K562 (cell line): Measurements from ENCODE around the gene VARS1. TPM values are rescaled to one million over a fixed set of nuclear protein-coding genes. Genes with fewer than 3 reads are reported as not detected.
A peak's percentile ranks its signal among the peaks of the same experiment; 100 is the strongest.

ENCODE experiments used
- BRF2 ChIP-seq: IDR thresholded peaks from 3 replicates; pipeline ENCODE4 v1.6.1; 2011; ENCODE audit warnings: borderline replicate concordance, mild to moderate bottlenecking; ENCODE audit not compliant: insufficient read length, insufficient read depth
- CBX5 ChIP-seq: IDR thresholded peaks from 2 replicates; pipeline ENCODE4 v1.6.1; 2014; ENCODE audit warnings: low read depth, borderline replicate concordance
- HMGXB4 ChIP-seq: sonication (generic); formaldehyde crosslinking; IDR thresholded peaks from 2 replicates; pipeline ENCODE4 v1.8.1; 2023; ENCODE audit warnings: mild to moderate bottlenecking, missing genetic modification reagents
- KAT2B ChIP-seq: IDR thresholded peaks from one replicate; pipeline ENCODE4 v1.6.1; 2012; ENCODE audit warnings: low read depth, mild to moderate bottlenecking, control low read depth, inconsistent platforms, low read length, moderate library complexity
- NR2F6 ChIP-seq: fragments of 450-650 bp; formaldehyde crosslinking; IDR thresholded peaks from 2 replicates; pipeline ENCODE4 v1.4.0; 2020; ENCODE audit warnings: mild to moderate bottlenecking
- POLR2G ChIP-seq: fragments of 200-400 bp; formaldehyde crosslinking; IDR thresholded peaks from 2 replicates; pipeline ENCODE4 v1.6.1; 2017; ENCODE audit warnings: low read depth, mild to moderate bottlenecking, antibody characterized with exemption, low read length, moderate library complexity
- PPARD ChIP-seq: fragments of 250-450 bp; sonication (Bioruptor Pico); IDR thresholded peaks from 2 replicates; pipeline ENCODE4 v1.8.0; 2022; ENCODE audit warnings: inconsistent platforms, mild to moderate bottlenecking, moderate library complexity
- PTBP1 ChIP-seq: fragments of 200-400 bp; formaldehyde crosslinking; IDR thresholded peaks from 2 replicates; pipeline ENCODE4 v1.6.1; 2017; ENCODE audit warnings: low read depth, low read length
- SETDB1 ChIP-seq: IDR thresholded peaks from one replicate; pipeline ENCODE4 v1.6.1; 2012; ENCODE audit warnings: low read length, control low read depth, inconsistent platforms
- SIN3B ChIP-seq: fragments of 450-650 bp; IDR thresholded peaks from 2 replicates; pipeline ENCODE4 v1.6.1; 2017; ENCODE audit warnings: low read depth, mild to moderate bottlenecking, moderate library complexity
- THRB ChIP-seq: fragments of 450-650 bp; formaldehyde crosslinking; conservative IDR thresholded peaks from 2 replicates; pipeline ENCODE4 v1.4.0; 2022; ENCODE audit warnings: mild to moderate bottlenecking, missing genetic modification characterization
- ZBTB26 ChIP-seq: fragments of 450-650 bp; formaldehyde crosslinking; IDR thresholded peaks from 2 replicates; pipeline ENCODE4 v1.4.0; 2022; ENCODE audit warnings: missing genetic modification characterization
- ZFX ChIP-seq: sonication (generic); formaldehyde crosslinking; IDR thresholded peaks from 2 replicates; pipeline ENCODE4 v1.8.0; 2022; ENCODE audit warnings: mild to moderate bottlenecking, missing genetic modification reagents, moderate library complexity
- ZNF318 ChIP-seq, 2 experiments: fragments of 450-650 bp; IDR thresholded peaks; 2 replicates each; pipeline ENCODE4 v1.6.1; 2016; ENCODE audit warnings: mild to moderate bottlenecking in 2 of 2, borderline replicate concordance in 1 of 2, low read depth in 1 of 2, moderate library complexity in 1 of 2
- polyA plus RNA-seq, 8 experiments: library from polyadenylated mRNA; depleted of rRNA in 4 of 8; stranded (reverse) in 5 of 8; unstranded in 3 of 8; fragments of >200 nt; fragmentation: Nextera tagmentation in 2 of 8; fragmentation: Illumina TruSeq in 1 of 8; extraction: Ambion mirVana in 2 of 8; extraction: Trizol in 1 of 8; gene quantifications; 2 replicates each; pipeline versions ENCODE4 v1.2.1 to v1.2.3, GENCODE V29; 2011 to 2014; ENCODE audit warnings: inconsistent platforms in 1 of 8, missing spikeins in 1 of 8
- total RNA-seq, 7 experiments: library from RNA; depleted of rRNA in 6 of 7; stranded (reverse); fragments of >200 nt in 6 of 7; fragmentation: Illumina TruSeq in 2 of 7; extraction: Trizol in 2 of 7; gene quantifications; 2 replicates each; pipeline versions ENCODE4 v1.2.1 to v1.2.3, GENCODE V29; 2011 to 2021; ENCODE audit warnings: low replicate concordance in 1 of 7

VARS1 gene
- total and polyA plus RNA-seq, 9 of the 15 experiments (the other 6 are each of a cell fraction or from before 2014, with no cell fraction given), result 2.9 to 488 (median 130) TPM

GRCh38 chr6:31794294-31794865 is 1.2 kb downstream of the VARS1 start (continued):
- TF ChIP-seq THRB, result 0 out of 2 replicates have a peak, but pooled peaks have one; percentile 43
- TF ChIP-seq ZNF318 (IDR thresholded peaks at IDR 0.05; ENCODE audit: borderline replicate concordance in 1 of 2, low read depth in 1 of 2), result no peak
- TF ChIP-seq PTBP1, result no peak
- TF ChIP-seq NR2F6 (CRISPR knock-in tag), result no peak
- TF ChIP-seq KAT2B, result no peak
- no peak for TF ChIP-seq CBX5
- no peak for TF ChIP-seq ZFX
- no peak for TF ChIP-seq PPARD (CRISPR knock-in tag)
- TF ChIP-seq HMGXB4 (CRISPR knock-in tag), result no peak; the same call in 1 of the 2 replicates
- no peak for TF ChIP-seq SETDB1
- TF ChIP-seq SIN3B, result no peak
- TF ChIP-seq ZBTB26 (CRISPR knock-in tag), result no peak
- TF ChIP-seq BRF2, result no peak
- no peak for TF ChIP-seq POLR2G
